ENCODE results near the gene IL1RAPL2.
"Not testable (repeated sequence)": the region's sequence is repeated elsewhere in the genome, so short reads cannot be mapped to it uniquely, and the experiment has no call there.

IL1RAPL2 gene

DNA sequence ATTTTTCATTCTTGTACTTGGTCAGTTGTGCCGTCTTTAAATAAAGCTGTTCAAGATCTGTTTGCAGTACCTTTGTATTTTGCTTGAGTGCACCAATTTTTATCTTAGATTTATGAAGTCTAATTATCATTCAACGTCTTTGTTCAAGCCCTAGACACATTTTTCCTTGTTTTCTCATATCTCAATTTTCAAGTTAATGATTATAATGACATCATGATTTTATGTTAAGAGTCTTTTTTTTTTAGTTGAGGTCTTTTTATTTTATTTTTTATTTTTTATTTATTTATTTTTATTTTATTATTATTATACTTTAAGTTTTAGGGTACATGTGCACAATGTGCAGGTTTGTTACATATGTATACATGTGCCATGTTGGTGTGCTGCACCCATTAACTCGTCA, 463.0 kb downstream of the IL1RAPL2 start:
- not testable (repeated sequence) for DNase-seq (ENCODE audit: low spot score)

GRCh38 chrX:105038672-105039328, 472.8 kb downstream of the IL1RAPL2 start:
- no peak for DNase-seq (ENCODE audit: low spot score)

- no peak for DNase-seq (ENCODE audit: low spot score)
Measured at GRCh38 chrX:105050921-105051320, 484.9 kb downstream of the IL1RAPL2 start.

- no peak for DNase-seq (ENCODE audit: low spot score)
Measured at GRCh38 chrX:105051364-105051763, 485.4 kb downstream of the IL1RAPL2 start.

GRCh38 chrX:105052926-105053325, 486.9 kb downstream of the IL1RAPL2 start:
- DNase-seq (ENCODE audit: low spot score) = no peak

DNA sequence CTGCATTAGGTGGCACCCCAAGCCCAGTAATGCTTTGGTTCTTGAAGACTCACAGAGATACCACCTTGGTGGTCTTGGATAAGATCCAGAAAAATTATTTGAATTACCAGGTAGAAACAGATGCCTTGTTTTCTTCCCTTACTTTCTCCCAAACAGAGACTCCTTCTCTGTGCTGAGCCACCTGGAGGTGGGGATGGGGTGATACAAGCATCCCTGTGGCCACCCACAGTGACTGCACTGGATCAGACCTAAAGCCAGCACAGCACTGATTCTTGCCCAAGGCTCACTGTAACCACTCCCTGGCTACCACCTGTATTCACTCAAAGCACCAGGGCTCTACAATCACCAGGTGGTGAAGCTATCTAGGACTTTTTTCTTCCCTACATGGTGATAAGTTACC, 497.7 kb downstream of the IL1RAPL2 start:
- no peak for DNase-seq (ENCODE audit: low spot score)

- no peak for DNase-seq (ENCODE audit: low spot score)
Measured at GRCh38 chrX:105098201-105098600, 532.2 kb downstream of the IL1RAPL2 start.

- DNase-seq (ENCODE audit: low spot score) = no peak
Measured at GRCh38 chrX:105098812-105099211, 532.8 kb downstream of the IL1RAPL2 start.

DNA sequence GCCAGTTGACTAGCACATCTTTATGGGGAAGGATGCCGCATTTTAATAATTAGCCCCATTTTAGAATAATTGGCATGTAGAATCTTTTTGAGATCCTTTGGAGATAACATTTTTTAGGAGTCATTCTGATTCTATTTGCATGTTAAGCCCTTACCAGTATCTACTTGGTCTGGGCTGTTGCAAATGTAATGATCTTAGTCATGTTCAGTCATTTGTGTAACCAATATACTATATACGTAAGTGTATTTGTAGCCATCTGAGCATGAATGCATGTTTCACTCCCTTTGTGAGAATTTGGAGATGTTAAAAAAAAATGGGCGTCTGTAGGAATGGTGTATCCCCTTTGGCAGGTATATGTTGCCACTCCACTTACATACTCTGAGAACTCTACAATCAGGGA, 535.4 kb downstream of the IL1RAPL2 start:
- DNase-seq (ENCODE audit: low spot score) = no peak

DNA sequence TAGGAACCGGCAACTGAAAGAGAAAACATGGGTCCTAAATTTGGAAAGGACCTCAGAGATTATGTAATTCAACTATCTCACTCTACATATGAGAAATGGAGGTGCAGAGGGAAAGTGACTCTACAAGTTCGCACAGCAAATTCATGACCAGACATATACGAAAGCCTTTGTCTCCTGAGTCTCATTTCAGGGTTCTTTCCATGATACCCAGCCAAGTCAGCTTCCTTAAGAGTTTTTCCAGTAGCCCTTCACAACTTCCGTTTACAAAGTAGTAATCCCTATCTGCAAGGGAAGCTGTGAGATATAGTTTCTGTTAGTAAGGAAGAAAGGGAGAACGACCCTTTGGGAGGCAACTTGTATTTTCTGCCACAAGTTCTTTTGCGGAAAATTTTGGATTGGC, 543.9 kb downstream of the IL1RAPL2 start:
- no peak for DNase-seq (ENCODE audit: low spot score)

- no peak for DNase-seq (ENCODE audit: low spot score)
Measured at GRCh38 chrX:105114554-105115130, 548.6 kb downstream of the IL1RAPL2 start.

DNA sequence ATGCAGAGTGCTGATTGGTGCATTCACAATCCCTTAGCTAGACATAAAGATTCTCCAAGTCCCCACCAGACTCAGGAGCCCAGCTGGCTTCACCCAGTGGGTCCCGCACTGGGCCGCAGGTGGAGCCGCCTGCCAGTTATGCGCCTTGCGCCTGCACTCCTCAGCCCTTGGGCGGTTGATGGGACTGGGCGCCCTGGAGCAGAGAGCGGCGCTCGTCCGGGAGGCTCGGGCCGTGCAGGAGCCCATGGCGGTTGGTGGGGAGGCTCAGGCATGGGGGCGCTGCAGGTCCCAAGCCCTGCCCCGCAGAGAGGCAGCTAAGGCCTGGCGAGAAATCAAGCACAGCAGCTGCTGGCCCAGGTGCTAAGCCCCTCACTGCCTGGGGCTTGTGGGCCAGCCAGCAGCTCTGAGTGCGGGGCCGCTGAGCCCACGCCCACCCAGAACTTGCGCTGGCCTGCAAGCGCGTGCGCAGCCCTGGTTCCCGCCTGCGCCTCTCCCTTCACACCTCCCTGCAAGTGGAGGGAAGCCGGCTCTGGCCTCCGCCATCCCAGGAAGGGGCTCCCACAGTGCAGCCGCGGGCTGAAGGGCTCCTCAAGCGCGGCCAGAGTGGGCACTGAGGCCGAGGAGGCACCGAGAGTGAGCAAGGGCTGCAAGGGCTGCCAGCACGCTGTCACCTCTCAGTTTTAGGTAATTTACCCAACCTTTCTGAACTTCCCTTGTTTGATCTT, 549.8 kb downstream of the IL1RAPL2 start:
- not testable (repeated sequence) for DNase-seq (ENCODE audit: low spot score)

GRCh38 chrX:105116486-105116885, 550.5 kb downstream of the IL1RAPL2 start:
- DNase-seq (ENCODE audit: low spot score) = no peak

GRCh38 chrX:105117621-105118020, 551.6 kb downstream of the IL1RAPL2 start:
- no peak for DNase-seq (ENCODE audit: low spot score)

DNA sequence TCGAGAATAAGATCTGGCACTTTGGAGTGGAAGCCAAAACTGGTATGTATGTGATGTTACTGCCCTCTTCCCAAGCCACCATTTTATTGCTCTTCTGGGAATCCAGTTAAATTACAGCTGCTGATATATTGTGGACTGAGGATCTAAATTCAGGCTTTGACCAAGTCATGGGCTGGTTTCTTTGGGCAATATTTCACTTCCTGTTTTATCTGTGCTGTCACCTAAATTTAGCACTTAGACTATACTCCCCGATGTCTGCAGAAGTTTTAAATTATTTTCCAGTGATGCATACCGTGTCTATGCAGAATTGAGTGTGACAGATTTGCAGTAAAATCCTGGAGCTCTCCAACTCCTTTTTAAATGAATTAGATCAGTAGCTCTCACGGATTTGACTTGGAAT, 554.5 kb downstream of the IL1RAPL2 start:
- no peak for DNase-seq (ENCODE audit: low spot score)

DNA sequence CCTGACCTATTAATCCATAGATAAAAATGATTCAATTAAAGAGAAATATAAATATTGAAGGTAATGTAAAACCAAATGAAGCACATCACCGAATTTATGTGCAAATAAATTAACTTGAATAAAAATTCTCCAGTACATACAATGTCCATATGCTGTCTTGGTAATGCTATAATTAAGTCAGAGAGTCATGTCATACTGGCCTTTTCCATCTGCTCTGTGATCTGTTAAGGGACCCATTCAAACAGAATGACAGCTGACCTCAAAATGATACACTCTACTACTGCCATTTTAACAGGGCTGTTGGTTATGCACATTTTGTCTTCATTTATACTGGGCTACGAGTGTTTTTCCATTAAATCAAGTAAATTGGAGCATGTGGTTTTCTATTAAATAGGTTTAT, 555.2 kb downstream of the IL1RAPL2 start:
- DNase-seq (ENCODE audit: low spot score) = no peak

DNA sequence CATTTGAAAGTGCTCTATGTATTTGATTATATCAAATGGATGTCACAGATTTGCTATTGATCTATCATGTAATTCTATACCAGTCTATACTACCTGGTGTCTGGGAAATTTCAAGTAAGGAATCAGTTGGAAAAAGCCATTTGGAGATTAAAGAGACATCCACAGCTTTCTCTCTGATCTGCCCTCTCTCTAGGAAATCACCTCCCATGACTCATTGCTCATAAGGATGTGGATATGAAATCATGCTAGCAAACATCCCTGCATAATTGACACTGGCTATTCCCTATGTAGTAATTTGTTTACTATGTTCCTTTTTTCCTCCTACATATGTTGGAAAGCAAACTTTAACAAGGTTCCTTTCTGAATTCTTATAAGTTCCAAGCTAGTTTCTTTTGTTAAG, 560.2 kb downstream of the IL1RAPL2 start:
- DNase-seq (ENCODE audit: low spot score) = no peak

DNA sequence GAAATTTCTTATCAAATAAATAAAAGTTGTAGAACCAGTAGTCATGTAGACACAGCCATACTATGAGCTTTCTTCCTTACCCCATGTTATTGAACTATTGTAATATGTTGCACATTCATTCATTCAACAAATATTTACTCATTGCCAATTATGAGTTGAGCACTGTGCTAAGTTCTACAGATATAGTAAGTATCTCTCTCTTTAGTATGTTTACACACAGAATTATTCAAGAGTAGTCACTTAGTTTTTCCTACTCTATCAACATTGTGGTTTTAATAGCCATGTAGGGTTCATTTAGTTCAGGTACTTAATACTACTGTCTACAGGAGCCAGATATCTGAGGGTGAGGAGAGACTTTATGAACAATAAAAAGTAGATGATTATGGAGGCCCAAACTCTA, 568.3 kb downstream of the IL1RAPL2 start:
- no peak for DNase-seq (ENCODE audit: low spot score)

DNA sequence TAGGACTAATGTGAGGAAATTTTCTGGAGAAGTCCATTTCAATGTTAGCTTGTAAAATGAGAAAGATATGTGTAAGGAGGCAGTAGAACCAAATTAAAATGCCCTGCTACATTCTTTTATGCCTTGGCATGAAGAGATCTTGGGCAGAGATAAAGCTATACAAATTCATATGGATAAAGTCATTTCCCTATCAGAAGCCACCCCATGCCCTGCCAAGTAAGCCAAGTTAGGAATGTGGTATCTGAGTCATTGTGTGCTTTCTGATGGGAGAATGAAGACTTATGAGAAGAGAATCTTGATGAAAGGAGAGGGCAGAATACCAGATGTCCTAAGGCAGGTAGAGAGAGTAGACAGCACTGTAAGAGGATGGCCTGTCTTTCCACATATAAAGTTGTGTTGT, 570.8 kb downstream of the IL1RAPL2 start:
- DNase-seq (ENCODE audit: low spot score) = no peak

DNA sequence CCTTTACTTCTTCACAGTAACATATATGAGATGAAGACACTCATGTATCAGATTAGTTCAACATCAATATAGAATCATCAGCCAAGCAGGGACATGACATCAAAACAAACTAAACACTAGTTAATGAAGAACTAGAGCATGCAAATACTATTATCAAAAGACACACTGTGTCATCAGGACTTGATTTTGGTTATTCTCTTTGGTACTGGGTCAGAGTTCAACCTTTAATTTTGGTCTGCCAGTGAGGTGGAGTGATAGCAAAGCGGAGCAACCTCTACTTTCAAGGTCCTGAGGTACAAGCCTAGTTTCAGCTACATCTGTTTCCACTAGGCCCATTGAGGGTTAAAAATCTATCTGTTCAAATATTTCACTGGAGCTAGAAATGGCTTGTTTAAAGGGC, 584.0 kb downstream of the IL1RAPL2 start:
- DNase-seq (ENCODE audit: low spot score) = no peak

DNA sequence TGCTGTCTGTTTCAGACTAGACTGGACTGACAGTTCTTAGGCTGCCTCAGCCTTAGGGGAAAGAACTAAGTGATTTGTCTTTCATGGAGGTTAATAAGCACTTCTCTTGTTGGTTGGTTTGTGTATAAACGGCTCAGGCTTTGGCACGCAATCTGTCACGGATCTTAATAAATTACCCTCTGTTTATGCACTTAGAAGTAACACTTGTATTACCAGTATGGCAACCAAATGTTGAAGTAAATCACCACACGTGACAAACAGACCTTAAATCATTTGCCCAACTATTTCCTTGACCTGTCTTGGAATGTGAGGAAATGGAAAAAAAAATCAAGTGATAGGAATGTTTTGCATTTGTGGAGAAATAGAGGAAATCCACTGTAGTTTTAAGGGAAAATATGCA, 584.6 kb downstream of the IL1RAPL2 start:
- DNase-seq (ENCODE audit: low spot score) = no peak

DNA sequence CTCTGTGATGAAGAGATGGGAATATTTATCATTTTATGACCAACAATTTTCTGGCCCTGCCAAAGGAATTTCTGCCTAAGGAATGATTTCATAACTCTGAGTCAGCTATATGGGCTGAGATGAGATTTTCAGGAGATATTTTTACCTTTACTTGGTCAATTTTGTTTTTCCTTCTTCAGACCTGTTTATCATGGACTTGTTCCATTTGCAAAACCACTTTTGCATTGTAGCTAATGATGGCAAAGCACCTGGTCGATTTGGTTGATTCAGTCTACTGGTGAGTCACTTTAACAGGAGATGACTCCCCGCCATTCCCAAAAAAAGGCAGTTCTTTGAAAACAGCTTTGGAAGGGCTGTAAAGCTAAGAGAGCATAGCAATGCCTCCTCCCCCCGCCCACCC, 601.2 kb downstream of the IL1RAPL2 start:
- no peak for DNase-seq (ENCODE audit: low spot score)

- DNase-seq (ENCODE audit: low spot score) = no peak
Measured at GRCh38 chrX:105168577-105168976, 602.6 kb downstream of the IL1RAPL2 start.

DNA sequence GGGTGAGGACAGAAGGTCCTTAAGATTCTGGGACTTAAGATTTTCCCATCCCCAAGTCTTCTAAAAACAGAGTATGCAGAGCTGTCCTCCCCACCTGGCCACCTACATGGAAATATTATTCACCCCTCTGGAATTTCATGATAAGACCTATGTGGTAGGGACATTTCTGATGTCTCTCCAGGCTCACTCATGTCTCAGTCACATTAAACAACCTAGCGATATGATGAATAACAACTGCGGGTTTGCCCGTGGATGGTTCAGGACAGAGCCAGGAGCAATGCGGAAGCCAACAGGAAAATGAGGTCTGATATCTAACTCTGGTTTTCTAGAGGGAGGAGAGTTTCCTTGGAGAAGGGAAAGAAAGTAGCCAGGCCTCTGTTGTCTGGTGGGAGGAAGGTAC, 607.1 kb downstream of the IL1RAPL2 start:
- DNase-seq (ENCODE audit: low spot score) = no peak
